T-helper 9 cell (primary cell): Measurements from ENCODE around the gene GTF2F2.
"Not testable (repeated sequence)": the region's sequence is repeated elsewhere in the genome, so short reads cannot be mapped to it uniquely, and the experiment has no call there.

Source experiments
- DNase-seq: peaks from one replicate; pipeline ENCODE4 v3.0.0-alpha.2; 2020

The GTF2F2 gene

DNA sequence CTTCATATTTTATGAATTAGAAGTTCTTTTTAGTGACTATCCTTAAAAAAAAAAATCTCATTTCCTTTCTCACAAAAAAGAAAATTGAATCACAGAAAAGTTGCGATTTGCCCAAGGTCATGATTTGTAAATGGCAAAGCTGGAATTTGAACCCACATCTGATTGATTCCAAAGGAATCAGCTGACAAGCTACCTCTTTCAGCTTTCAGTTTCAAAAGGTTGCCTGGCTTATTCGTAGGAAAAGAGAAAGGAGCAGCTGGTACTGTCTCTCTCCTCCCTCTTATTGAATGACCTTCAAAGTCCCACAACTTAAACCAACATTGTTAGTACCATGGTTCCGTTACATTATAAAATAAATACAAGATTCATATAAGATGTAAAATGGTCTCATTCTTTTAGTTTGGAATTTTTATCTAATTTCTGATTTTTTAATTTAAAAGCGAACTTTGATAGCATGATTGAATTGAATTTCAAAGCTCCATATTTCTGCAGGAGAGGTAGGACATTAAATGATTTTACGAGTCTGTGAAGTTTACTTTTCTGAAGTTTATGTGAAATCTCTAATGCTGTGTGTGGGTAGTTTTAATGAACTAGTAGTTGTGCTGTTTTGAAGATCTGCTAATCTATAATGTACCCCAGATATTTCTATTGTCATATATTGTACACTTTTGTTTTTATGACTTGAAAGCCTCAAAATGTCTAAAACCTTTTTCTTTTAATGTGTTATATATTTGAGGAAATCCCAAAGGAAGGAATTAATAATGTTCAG, 99.0 kb downstream of the GTF2F2 start:
- no peak for DNase-seq

DNA sequence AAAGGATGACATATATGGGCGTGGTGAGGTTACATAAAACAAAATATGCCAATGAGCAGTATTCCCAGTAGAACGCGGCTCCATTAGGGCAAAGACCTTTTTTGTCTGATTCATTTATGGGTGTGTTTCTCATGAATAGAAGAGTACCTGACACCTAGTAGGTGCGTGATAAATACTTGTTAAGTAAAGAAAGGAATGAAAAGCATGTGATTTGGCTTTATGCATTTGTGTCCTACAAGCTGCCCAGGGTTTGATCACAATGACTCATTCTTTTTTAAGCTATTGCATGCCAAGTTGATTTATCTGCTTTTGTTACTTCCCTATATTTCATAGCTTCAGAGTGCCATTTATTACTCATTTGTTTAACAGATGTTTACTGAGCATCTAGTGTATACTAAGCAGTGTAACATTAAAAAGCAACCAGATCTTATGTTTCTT, 99.6 kb downstream of the GTF2F2 start:
- DNase-seq = no peak

GRCh38 chr13:45220403-45220802, 100.1 kb downstream of the GTF2F2 start:
- DNase-seq = no peak

- no peak for DNase-seq
Measured at GRCh38 chr13:45222516-45222915, 102.2 kb downstream of the GTF2F2 start.

- no peak for DNase-seq
Measured at GRCh38 chr13:45222919-45223318, 102.6 kb downstream of the GTF2F2 start.

- no peak for DNase-seq
Measured at GRCh38 chr13:45224176-45224575, 103.9 kb downstream of the GTF2F2 start.

- no peak for DNase-seq
Measured at GRCh38 chr13:45225370-45225769, 105.1 kb downstream of the GTF2F2 start.

- DNase-seq = no peak
Measured at GRCh38 chr13:45226024-45226423, 105.7 kb downstream of the GTF2F2 start.

DNA sequence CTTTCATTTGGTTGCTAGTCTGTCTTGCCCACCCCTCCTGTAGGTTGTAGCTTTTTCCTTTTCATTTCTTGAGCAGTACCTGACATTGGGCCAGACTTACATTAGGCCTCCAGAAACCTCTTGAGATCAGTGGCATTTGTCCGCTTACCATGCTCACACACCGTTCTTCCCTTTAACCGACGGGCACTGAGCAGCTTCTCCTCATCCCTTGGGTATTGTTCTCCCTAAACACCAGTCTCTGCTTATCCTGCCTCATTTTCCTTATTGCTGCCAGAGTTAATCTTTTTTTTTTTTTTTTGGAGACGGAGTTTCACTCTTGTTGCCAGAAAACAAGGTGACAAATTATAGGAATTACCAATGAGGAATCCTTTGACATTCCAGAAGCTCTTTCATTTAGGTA, 107.7 kb downstream of the GTF2F2 start:
- no peak for DNase-seq

DNA sequence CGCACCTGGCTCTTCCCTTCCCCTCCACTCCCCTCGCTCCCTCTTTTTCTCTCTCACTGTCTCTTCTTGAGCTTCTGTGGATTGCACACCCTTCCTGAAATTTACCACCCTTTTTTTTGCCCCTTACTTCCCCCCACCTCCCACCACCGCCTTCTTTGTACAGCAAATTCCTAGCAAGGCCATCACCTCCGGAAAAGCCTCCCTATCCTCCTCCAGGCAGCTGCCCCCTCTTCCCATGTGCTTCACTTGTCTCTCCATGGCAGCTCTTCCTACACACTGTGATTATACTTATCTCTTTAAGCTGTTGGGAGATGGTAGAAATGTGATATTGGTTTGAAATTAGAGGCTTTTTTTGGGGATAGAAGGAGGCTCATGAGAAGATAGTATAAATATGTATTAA, 108.9 kb downstream of the GTF2F2 start:
- DNase-seq = no peak

DNA sequence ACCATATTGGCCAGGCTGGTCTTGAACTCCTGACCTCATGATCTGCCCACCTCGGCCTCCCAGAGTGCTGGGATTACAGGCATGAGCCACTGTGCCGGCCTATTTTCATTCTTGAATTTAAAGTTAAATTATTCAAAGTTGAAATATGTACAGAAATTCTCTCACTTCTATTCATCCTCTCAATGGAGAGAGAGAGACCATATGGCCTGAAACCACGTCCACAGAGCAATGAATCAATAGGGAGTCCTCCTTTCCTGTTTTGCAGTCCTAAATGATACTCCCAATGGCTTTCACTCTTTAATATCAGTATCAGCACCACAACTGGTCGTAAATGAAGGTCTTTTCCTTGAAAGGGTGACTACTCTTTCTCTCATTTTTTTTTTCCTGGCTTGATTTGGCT, 111.0 kb downstream of the GTF2F2 start:
- DNase-seq = no peak

DNA sequence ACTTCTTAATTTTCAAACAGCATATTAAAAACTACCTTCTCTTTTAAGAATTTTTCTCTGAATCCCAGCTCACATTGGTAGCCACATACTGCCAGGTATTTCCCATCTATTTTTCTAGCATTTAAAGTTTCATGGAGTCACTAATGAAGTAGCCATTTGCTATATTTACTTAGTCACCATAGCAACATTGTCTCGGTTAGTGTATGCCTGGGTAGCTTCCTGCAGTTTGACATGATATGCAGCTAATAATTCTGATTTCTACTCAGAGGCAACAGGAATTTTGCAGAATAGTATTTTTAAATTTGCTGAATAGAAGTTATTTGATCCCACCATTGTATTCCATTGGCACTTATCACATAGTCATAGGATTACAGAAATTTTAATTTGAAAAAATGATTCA, 111.4 kb downstream of the GTF2F2 start:
- DNase-seq = no peak

DNA sequence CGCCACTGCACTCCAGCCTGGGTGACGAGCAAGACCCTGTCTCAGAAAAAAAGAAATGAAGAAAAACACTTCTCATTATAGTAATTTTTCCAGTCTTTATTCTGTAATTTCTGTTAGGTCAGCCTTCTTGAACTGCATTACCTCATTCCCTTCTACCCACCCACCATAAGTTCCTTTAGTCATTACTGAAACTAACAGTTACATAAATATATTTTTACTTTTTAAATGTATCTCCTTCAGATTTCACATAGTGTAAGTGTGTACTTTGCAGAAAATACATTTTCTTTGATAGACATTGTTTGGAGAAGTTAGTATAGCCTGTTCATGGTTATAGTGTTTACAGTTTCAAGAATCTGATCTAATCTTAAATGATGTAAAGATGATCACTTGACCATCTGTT, 112.3 kb downstream of the GTF2F2 start:
- DNase-seq = no peak

- DNase-seq = no peak
Measured at GRCh38 chr13:45238945-45239795, 118.9 kb downstream of the GTF2F2 start.

GRCh38 chr13:45240143-45240542, 119.8 kb downstream of the GTF2F2 start:
- no peak for DNase-seq

- DNase-seq = no peak
Measured at GRCh38 chr13:45242070-45242469, 121.8 kb downstream of the GTF2F2 start.

GRCh38 chr13:45242524-45242923, 122.2 kb downstream of the GTF2F2 start:
- DNase-seq = no peak

GRCh38 chr13:45243077-45243476, 122.8 kb downstream of the GTF2F2 start:
- no peak for DNase-seq

GRCh38 chr13:45244736-45245135, 124.4 kb downstream of the GTF2F2 start:
- not testable (repeated sequence) for DNase-seq

DNA sequence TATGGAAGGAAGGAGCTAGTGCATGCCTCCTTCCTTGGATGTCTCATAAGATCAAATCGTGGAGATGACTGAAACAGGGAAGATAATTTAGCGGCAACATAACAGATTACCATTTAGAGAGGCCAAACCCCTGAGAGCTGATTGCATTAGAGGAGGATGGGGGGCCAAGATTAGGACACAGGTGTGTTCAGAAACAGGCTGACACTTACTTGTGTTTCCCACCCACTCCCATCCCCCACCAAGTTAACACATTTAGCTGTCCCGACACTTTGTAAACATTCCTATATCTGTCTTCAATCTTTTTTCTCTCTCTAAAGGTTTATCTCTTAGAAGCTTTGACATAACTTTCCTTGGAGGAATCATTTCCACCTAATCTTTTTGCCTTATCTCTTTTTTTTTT, 129.4 kb downstream of the GTF2F2 start:
- no peak for DNase-seq

DNA sequence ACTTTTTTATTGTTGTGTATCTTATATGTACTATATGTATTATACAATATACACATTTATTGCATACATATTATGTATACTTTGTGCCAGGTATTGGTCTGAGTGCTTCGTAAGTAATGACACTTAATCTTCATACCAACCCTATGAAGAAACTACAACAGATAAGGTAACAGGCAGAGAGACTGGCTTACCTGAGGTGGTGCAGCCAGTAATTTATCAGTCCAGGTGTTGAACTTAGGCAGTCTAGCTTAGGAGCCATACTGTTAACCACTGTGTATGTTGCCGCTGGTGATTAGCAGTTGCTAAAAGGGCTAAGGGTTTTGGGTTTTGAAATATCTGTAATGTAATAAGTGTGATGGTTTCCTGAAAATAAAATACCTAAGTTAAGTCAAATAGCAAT, 134.1 kb downstream of the GTF2F2 start:
- DNase-seq = no peak

- DNase-seq = no peak
Measured at GRCh38 chr13:45255247-45255987, 135.1 kb downstream of the GTF2F2 start.

DNA sequence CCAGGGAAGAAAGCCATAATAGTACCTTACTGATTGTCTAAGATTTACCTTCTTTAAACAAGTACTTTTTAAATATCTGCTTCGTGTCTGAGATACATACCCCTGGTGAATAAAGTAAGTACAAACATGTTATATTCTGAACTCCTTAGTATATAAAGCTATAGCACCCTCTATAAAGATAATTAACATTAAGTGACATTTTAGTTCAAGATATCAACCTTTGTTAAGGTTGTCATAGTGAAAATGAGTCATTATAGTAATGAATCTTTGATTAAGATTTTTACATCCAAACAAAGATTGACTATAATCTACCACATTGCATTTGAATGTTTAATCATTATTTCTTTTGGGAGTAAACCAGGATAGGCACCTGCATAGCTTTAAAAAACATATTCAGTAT, 135.9 kb downstream of the GTF2F2 start:
- DNase-seq = no peak
